Mucosa of stomach (tissue), 1 donor: ENCODE results near the gene ADAMTS17.

Experiments used
- H3K27me3 ChIP-seq: one replicate; pipeline ENCODE4 v1.7.0; 2013; ENCODE audit warnings: mild to moderate bottlenecking, low read length; ENCODE audit not compliant: control insufficient read depth, insufficient read depth
- H3K36me3 ChIP-seq: one replicate; pipeline ENCODE4 v1.7.0; 2013; ENCODE audit warnings: low read length; ENCODE audit not compliant: control insufficient read depth, insufficient read depth
- H3K4me1 ChIP-seq: one replicate; pipeline ENCODE4 v1.7.0; 2013; ENCODE audit warnings: mild to moderate bottlenecking, low read length; ENCODE audit not compliant: control insufficient read depth, insufficient read depth
- H3K4me3 ChIP-seq: one replicate; pipeline ENCODE4 v1.7.0; 2013; ENCODE audit warnings: low read length
- H3K9ac ChIP-seq: one replicate; pipeline ENCODE4 v1.7.0; 2013; ENCODE audit warnings: mild to moderate bottlenecking, low read length, moderate library complexity
- H3K9me3 ChIP-seq: one replicate; pipeline ENCODE4 v1.7.0; 2013; ENCODE audit warnings: mild to moderate bottlenecking, low read length, moderate library complexity; ENCODE audit not compliant: control insufficient read depth
- donor health status: Pancreatic carcinoma.

ADAMTS17 gene

DNA sequence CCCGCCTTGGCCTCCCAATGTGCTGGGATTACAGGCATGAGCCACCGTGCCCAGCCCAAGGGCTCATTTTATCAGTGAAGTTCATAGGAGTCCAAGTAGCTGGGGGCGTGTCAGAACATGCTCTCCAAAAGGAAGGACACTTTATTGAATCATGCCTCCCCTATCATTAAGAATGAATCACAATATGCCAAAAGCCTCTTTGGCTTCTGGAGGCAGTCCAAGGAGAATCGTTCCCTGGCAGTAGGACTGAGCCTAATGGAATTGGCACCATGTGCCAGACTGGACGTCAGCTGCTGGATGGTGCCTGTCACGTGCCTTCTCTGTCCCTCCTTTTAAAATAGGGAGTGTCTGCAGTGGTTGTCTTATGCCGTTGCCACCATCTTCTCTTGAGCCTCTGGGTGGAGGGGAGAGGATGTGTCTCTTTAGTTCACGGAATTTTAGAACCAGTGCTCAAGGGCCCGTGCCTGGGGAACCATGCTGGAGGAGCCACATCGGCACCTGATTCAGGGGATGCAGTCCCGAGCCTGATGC, 373.9 kb downstream of the ADAMTS17 start:
- Histone ChIP-seq H3K9ac (no peak overlapping the region), H3K4me1 (no peaks in the 10 kb centered on the region), H3K4me3 (no peak overlapping the region), H3K9me3 (no peaks in the 10 kb centered on the region), H3K36me3 (no peaks in the 10 kb centered on the region), H3K27me3 (no peaks in the 10 kb centered on the region)

GRCh38 chr15:99966815-99967214, 375.0 kb downstream of the ADAMTS17 start:
- Histone ChIP-seq H3K4me1 (no peaks in the 10 kb centered on the region), H3K27me3 (no peaks in the 10 kb centered on the region), H3K9ac (no peak overlapping the region), H3K4me3 (no peak overlapping the region), H3K9me3 (no peaks in the 10 kb centered on the region), H3K36me3 (no peaks in the 10 kb centered on the region)

GRCh38 chr15:99965376-99965775, 376.4 kb downstream of the ADAMTS17 start:
- no peaks in the 10 kb centered on the region for H3K4me1 ChIP-seq
- H3K9ac ChIP-seq, result no peak overlapping the region
- no peaks in the 10 kb centered on the region for H3K9me3 ChIP-seq
- H3K36me3 ChIP-seq, result no peaks in the 10 kb centered on the region
- H3K27me3 ChIP-seq, result peaks cover 6% of the 10 kb centered on the region
- no peak overlapping the region for H3K4me3 ChIP-seq

- Histone ChIP-seq H3K4me1 (no peaks in the 10 kb centered on the region), H3K9me3 (no peaks in the 10 kb centered on the region), H3K27me3 (peaks cover 6% of the 10 kb centered on the region), H3K4me3 (no peak overlapping the region), H3K9ac (no peak overlapping the region), H3K36me3 (no peaks in the 10 kb centered on the region)
These were observed 377.8 kb downstream of the ADAMTS17 start for GRCh38 chr15:99963976-99964375.

- Histone ChIP-seq H3K9me3 (no peaks in the 10 kb centered on the region), H3K27me3 (peaks cover 6% of the 10 kb centered on the region), H3K9ac (no peak overlapping the region), H3K4me1 (no peaks in the 10 kb centered on the region), H3K4me3 (no peak overlapping the region), H3K36me3 (no peaks in the 10 kb centered on the region)
These were observed 378.5 kb downstream of the ADAMTS17 start for GRCh38 chr15:99963096-99963825.

- Histone ChIP-seq H3K27me3 (peaks cover 6% of the 10 kb centered on the region), H3K4me1 (no peaks in the 10 kb centered on the region), H3K4me3 (no peak overlapping the region), H3K9me3 (no peaks in the 10 kb centered on the region), H3K9ac (no peak overlapping the region), H3K36me3 (no peaks in the 10 kb centered on the region)
These were observed 379.7 kb downstream of the ADAMTS17 start for GRCh38 chr15:99962006-99962561.

GRCh38 chr15:99961011-99961441, 380.7 kb downstream of the ADAMTS17 start:
- Histone ChIP-seq H3K36me3 (no peaks in the 10 kb centered on the region), H3K27me3 (peaks cover 6% of the 10 kb centered on the region), H3K9ac (no peak overlapping the region), H3K4me3 (no peak overlapping the region), H3K4me1 (no peaks in the 10 kb centered on the region), H3K9me3 (no peaks in the 10 kb centered on the region)

GRCh38 chr15:99959326-99959725, 382.4 kb downstream of the ADAMTS17 start:
- no peak overlapping the region for H3K9ac ChIP-seq

DNA sequence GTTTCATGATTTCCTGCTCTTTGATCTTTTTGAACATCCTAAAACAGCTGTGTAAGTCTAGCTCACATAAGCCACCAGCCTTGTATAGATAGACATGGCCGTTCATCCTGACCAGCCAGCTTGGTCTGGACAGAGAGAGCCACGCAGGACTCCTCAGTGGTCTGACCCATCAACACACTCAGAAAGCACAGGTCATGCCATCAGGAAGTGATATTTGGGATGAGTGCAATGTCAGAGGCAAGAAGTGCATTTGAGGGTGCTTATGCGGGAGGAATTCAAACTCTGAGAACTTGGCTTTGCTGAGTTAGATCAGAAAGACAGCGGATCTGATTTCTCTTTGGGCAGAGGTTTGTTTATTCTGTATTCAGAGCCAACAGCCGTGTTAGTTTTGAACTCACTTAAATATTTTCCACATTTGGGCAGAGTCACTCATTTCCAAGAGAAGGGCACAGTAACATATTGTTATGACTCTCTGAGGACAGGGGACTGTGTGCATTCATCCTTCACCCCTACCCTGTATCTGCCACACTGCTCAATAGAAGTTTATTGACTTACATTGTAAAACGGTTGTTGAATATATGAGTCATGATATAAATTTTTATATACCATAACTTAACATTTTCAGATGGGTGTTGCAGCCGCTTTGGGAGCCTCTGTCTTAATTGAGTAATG, 383.2 kb downstream of the ADAMTS17 start:
- no peak overlapping the region for H3K4me3 ChIP-seq
- H3K9ac ChIP-seq, result no peak overlapping the region
- H3K36me3 ChIP-seq, result no peaks in the 10 kb centered on the region

More at GRCh38 chr15:99959326-99959725, 382.4 kb downstream of the ADAMTS17 start:
- no peak overlapping the region for H3K4me3 ChIP-seq
- no peaks in the 10 kb centered on the region for H3K4me1 ChIP-seq
- H3K9me3 ChIP-seq, result no peaks in the 10 kb centered on the region
- peaks cover 6% of the 10 kb centered on the region for H3K27me3 ChIP-seq
- H3K36me3 ChIP-seq, result no peaks in the 10 kb centered on the region

DNA sequence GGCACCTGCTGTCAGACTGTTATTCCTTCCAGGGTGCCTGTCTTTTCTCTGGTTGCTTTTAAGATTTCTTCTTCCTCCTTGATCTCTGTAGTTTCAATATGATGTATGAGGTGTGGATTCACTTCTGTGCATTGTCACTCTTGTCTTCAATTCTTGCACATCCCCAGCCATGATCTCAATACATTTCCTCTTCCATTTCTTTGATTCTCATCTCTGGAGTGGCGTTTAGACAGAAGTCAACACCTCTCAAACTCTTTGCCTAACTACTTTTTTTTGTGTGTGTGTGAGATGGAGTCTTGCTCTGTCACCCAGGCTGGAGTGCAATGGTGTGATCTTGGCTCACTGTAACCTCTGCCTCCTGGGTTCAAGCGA, 384.1 kb downstream of the ADAMTS17 start:
- Histone ChIP-seq H3K9ac (no peak overlapping the region), H3K36me3 (no peaks in the 10 kb centered on the region), H3K4me3 (no peak overlapping the region), H3K9me3 (no peaks in the 10 kb centered on the region), H3K4me1 (no peaks in the 10 kb centered on the region), H3K27me3 (peaks cover 6% of the 10 kb centered on the region)

More for the DNA sequence above, 383.2 kb downstream of the ADAMTS17 start:
- Histone ChIP-seq H3K27me3 (peaks cover 6% of the 10 kb centered on the region), H3K9me3 (no peaks in the 10 kb centered on the region), H3K4me1 (no peaks in the 10 kb centered on the region)

- Histone ChIP-seq H3K36me3 (no peaks in the 10 kb centered on the region), H3K4me1 (no peaks in the 10 kb centered on the region), H3K9ac (no peak overlapping the region), H3K4me3 (no peak overlapping the region), H3K9me3 (no peaks in the 10 kb centered on the region), H3K27me3 (peaks cover 6% of the 10 kb centered on the region)
These were observed 384.7 kb downstream of the ADAMTS17 start for GRCh38 chr15:99956820-99957641.
